Measurements from ENCODE around the gene OTULIN. TPM values are rescaled to one million over a fixed set of nuclear protein-coding genes. Genes with fewer than 3 reads are reported as not detected.

Gene OTULIN
- total and polyA plus RNA-seq, 2 experiments from 2014 or later: 24.3 to 43.9 TPM

- TF ChIP-seq EZH2 (IDR thresholded peaks at IDR 0.05; ENCODE audit: low read depth, unreplicated experiment): no peak
- no peak for TF ChIP-seq ZNF114 (CRISPR knock-in tag; IDR thresholded peaks at IDR 0.05)
- TF ChIP-seq POLR2AphosphoS5 (IDR thresholded peaks at IDR 0.05; ENCODE audit: low read depth): no peak
Measured at GRCh38 chr5:14732991-14733390, 68.5 kb downstream of the OTULIN start (continued).

DNA sequence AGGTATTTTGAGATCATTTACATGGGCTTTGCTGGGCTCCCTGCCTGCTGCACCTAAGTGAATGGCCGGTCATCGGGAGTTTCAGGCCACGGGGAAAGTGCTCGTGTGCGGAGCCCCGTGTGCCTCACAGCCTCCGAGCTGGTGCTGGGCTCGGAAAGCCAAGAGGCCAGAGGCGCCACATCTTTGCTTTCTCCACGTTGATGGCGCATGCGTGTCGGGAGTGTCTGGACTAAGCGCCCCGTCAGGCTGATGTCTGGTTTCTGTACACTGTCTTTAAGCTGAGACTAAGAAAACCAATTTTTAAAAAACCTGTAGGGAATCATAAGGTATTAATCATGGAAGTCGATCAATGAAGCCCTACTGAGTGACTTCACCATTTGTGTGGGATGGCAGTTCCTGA, 69.1 kb downstream of the OTULIN start:
- Histone ChIP-seq H3K36me3 (ENCODE audit: insufficient read depth) (no peaks in the 10 kb centered on the region), H3K4me2 (no peak overlapping the region), H2AFZ (no peak overlapping the region), H3K4me1 (ENCODE audit: insufficient read depth) (peaks cover 6% of the 10 kb centered on the region; the same call in 1 of the 2 replicates), H3K4me3 (no peak overlapping the region), H3K9me2 (ENCODE audit: insufficient read depth) (no peaks in the 10 kb centered on the region), H3K79me2 (replicated peaks; ENCODE audit: insufficient read depth) (no peaks in the 10 kb centered on the region), H3K27me3 (ENCODE audit: insufficient read depth) (no peaks in the 10 kb centered on the region), H3K27ac (ENCODE audit: low read depth) (no peak overlapping the region), H4K20me1 (replicated peaks; ENCODE audit: insufficient read depth) (no peaks in the 10 kb centered on the region), H3F3A (replicated peaks; ENCODE audit: low read depth) (no peaks in the 10 kb centered on the region)
- no peak overlapping the region for H3K27ac Mint-ChIP-seq
- H3K27me3 Mint-ChIP-seq (ENCODE audit: insufficient read depth, low read depth, poor library complexity): peaks cover 9% of the 10 kb centered on the region
- TF ChIP-seq STAT1 (IDR thresholded peaks at IDR 0.05; ENCODE audit: unreplicated experiment) (no peak), POLR2AphosphoS5 (IDR thresholded peaks at IDR 0.05; ENCODE audit: low read depth) (no peak), CTCF (conservative IDR thresholded peaks at IDR 0.05; ENCODE audit: low read depth in 2 of 2) (no peak), REST (IDR thresholded peaks at IDR 0.05; ENCODE audit: unreplicated experiment) (no peak), ZNF331 (CRISPR knock-in tag; IDR thresholded peaks at IDR 0.05; ENCODE audit: low read depth) (no peak), ZNF462 (CRISPR knock-in tag; IDR thresholded peaks at IDR 0.05) (no peak)
- TF ChIP-seq, protein P1, sequence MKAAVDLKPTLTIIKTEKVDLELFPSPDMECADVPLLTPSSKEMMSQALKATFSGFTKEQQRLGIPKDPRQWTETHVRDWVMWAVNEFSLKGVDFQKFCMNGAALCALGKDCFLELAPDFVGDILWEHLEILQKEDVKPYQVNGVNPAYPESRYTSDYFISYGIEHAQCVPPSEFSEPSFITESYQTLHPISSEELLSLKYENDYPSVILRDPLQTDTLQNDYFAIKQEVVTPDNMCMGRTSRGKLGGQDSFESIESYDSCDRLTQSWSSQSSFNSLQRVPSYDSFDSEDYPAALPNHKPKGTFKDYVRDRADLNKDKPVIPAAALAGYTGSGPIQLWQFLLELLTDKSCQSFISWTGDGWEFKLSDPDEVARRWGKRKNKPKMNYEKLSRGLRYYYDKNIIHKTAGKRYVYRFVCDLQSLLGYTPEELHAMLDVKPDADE (IDR thresholded peaks at IDR 0.05): no peak
- no peak overlapping the region for H3K4me3 Mint-ChIP-seq
- no peak for DNase-seq (ENCODE audit: low spot score)
- H3K9me3 Mint-ChIP-seq: no peaks in the 10 kb centered on the region
- H3K36me3 Mint-ChIP-seq (ENCODE audit: low read depth): no peaks in the 10 kb centered on the region
- ATAC-seq: no peak
- peaks cover 13% of the 10 kb centered on the region for H3K4me1 Mint-ChIP-seq

Measured in GM23338 (cell line).